Activated CD8-positive, alpha-beta T cell treated with anti-CD3 and anti-CD28 coated beads for 36 hours (primary cell): Measurements from ENCODE around the gene ADGB. TPM values are rescaled to one million over a fixed set of nuclear protein-coding genes. Genes with fewer than 3 reads are reported as not detected.

Experiments used
- ATAC-seq: fragments of 200-7000 bp; cut with Tn5 transposase; one replicate; pipeline ENCODE4 v1.10.0; 2021; ENCODE audit warnings: mild to moderate bottlenecking, moderate library complexity
- CTCF ChIA-PET: fragments of 350-600 bp; sonication (Branson Sonifier 250); formaldehyde crosslinking; loops from one replicate; lab custom pipeline; 2021; ENCODE audit warnings: antibody characterized with exemption; lab: Charles Lee
- POLR2A ChIA-PET: fragments of 350-600 bp; sonication (Branson Sonifier 250); formaldehyde crosslinking; loops from one replicate; lab custom pipeline; 2021; ENCODE audit warnings: antibody characterized with exemption; lab: Charles Lee
- DNase-seq: peaks from one replicate; pipeline ENCODE4 v3.0.0-alpha.2; 2020
- H3K27ac Mint-ChIP-seq: one replicate; pipeline ENCODE4 v1.8.0; 2021; ENCODE audit warnings: mild to moderate bottlenecking, mixed read lengths
- H3K27me3 Mint-ChIP-seq: one replicate; pipeline ENCODE4 v1.8.0; 2021; ENCODE audit warnings: mixed read lengths
- H3K36me3 Mint-ChIP-seq: one replicate; pipeline ENCODE4 v1.8.0; 2021; ENCODE audit warnings: low read depth, mixed read lengths
- H3K4me1 Mint-ChIP-seq: one replicate; pipeline ENCODE4 v1.8.0; 2021; ENCODE audit warnings: low read depth, mixed read lengths
- H3K4me3 Mint-ChIP-seq: one replicate; pipeline ENCODE4 v1.8.0; 2021; ENCODE audit warnings: mild to moderate bottlenecking, moderate library complexity, mixed read lengths
- H3K9me3 Mint-ChIP-seq: one replicate; pipeline ENCODE4 v1.8.0; 2021; ENCODE audit warnings: mixed read lengths
- CTCF ChIP-seq: fragments of 200-600 bp; IDR thresholded peaks from one replicate; pipeline ENCODE4 v1.8.0; 2022; ENCODE audit warnings: antibody characterized with exemption, mild to moderate bottlenecking
- intact Hi-C: fragments of 100-400 bp; cut with micrococcal nuclease; formaldehyde crosslinking; loops from one replicate; pipeline ENCODE4 v1.10.0; 2022
- total RNA-seq, 2 experiments: library from RNA; stranded (reverse); gene quantifications; one replicate each; pipeline ENCODE4 v1.2.3, GENCODE V29; 2021

The ADGB gene
- total RNA-seq, 2 experiments from 2014 or later = not detected

GRCh38 chr6:146859795-146860495 is 261.2 kb downstream of the ADGB start:
- Mint-ChIP-seq H3K36me3 (no peaks in the 10 kb centered on the region), H3K9me3 (no peaks in the 10 kb centered on the region), H3K4me1 (peaks cover 13% of the 10 kb centered on the region), H3K27me3 (no peaks in the 10 kb centered on the region), H3K4me3 (no peak overlapping the region), H3K27ac (no peak overlapping the region)
- TF ChIP-seq CTCF = no peak
- DNase-seq = no peak
- POLR2A ChIA-PET = no interaction called here
- CTCF ChIA-PET = interaction anchor here (0.6 to 1.1 kb wide), 2 partner anchors 571 to 1111 kb away, joined by 3 read pairs; no protein-coding TSS in a partner anchor
- intact Hi-C loops = loop anchor here (10.0 kb wide), 1 partner anchor 535 kb away; no protein-coding TSS in a partner anchor
- no peak for ATAC-seq

- ChIA-PET POLR2A (no interaction called here), CTCF (no interaction called here)
- ATAC-seq = no peak
- Mint-ChIP-seq H3K4me1 (peaks cover 13% of the 10 kb centered on the region), H3K27me3 (no peaks in the 10 kb centered on the region), H3K36me3 (no peaks in the 10 kb centered on the region), H3K4me3 (no peak overlapping the region), H3K27ac (no peak overlapping the region), H3K9me3 (no peaks in the 10 kb centered on the region)
- no peak for TF ChIP-seq CTCF
- DNase-seq = no peak
- intact Hi-C loops = no loop called here
Observed at GRCh38 chr6:146860583-146860982, 261.8 kb downstream of the ADGB start.

GRCh38 chr6:146861029-146861563 is 262.3 kb downstream of the ADGB start:
- CTCF ChIA-PET = no interaction called here

GRCh38 chr6:146861716-146862115 is 262.9 kb downstream of the ADGB start:
- intact Hi-C loops = no loop called here
- ChIA-PET CTCF (no interaction called here), POLR2A (no interaction called here)
- H3K4me1 Mint-ChIP-seq = peaks cover 7% of the 10 kb centered on the region
- H3K27me3 Mint-ChIP-seq = no peaks in the 10 kb centered on the region
- no peaks in the 10 kb centered on the region for H3K9me3 Mint-ChIP-seq
- no peak for TF ChIP-seq CTCF
- no peak overlapping the region for H3K4me3 Mint-ChIP-seq
- H3K36me3 Mint-ChIP-seq = no peaks in the 10 kb centered on the region
- no peak for DNase-seq
- no peak overlapping the region for H3K27ac Mint-ChIP-seq
- ATAC-seq = no peak

More at GRCh38 chr6:146861029-146861563, 262.3 kb downstream of the ADGB start:
- DNase-seq = no peak
- POLR2A ChIA-PET = no interaction called here
- no peak overlapping the region for H3K27ac Mint-ChIP-seq
- H3K27me3 Mint-ChIP-seq = no peaks in the 10 kb centered on the region
- H3K4me1 Mint-ChIP-seq = peaks cover 12% of the 10 kb centered on the region
- no peaks in the 10 kb centered on the region for H3K36me3 Mint-ChIP-seq
- no peak for ATAC-seq
- H3K4me3 Mint-ChIP-seq = no peak overlapping the region
- TF ChIP-seq CTCF = no peak
- H3K9me3 Mint-ChIP-seq = no peaks in the 10 kb centered on the region
- intact Hi-C loops = no loop called here

- no peak for DNase-seq
- Mint-ChIP-seq H3K4me1 (peaks cover 4% of the 10 kb centered on the region), H3K27me3 (no peaks in the 10 kb centered on the region), H3K9me3 (no peaks in the 10 kb centered on the region), H3K4me3 (no peak overlapping the region), H3K36me3 (no peaks in the 10 kb centered on the region), H3K27ac (no peak overlapping the region)
- ChIA-PET POLR2A (no interaction called here), CTCF (no interaction called here)
- no peak for TF ChIP-seq CTCF
- no peak for ATAC-seq
- intact Hi-C loops = no loop called here
Observed at GRCh38 chr6:146862508-146862919, 263.7 kb downstream of the ADGB start.
